GM18505 (cell line): ENCODE results near the gene EPHB2.

Source experiments
- ATAC-seq: cut with Tn5 transposase; IDR thresholded peaks from one replicate; pipeline ENCODE4 v1.9.1; 2021; ENCODE audit not compliant: unreplicated experiment
- POLR2A ChIP-seq: IDR thresholded peaks from 4 replicates; pipeline ENCODE4 v1.6.1; 2011; ENCODE audit warnings: borderline replicate concordance; ENCODE audit not compliant: insufficient read depth, insufficient read length; ENCODE audit errors: extremely low read depth

EPHB2 gene

DNA sequence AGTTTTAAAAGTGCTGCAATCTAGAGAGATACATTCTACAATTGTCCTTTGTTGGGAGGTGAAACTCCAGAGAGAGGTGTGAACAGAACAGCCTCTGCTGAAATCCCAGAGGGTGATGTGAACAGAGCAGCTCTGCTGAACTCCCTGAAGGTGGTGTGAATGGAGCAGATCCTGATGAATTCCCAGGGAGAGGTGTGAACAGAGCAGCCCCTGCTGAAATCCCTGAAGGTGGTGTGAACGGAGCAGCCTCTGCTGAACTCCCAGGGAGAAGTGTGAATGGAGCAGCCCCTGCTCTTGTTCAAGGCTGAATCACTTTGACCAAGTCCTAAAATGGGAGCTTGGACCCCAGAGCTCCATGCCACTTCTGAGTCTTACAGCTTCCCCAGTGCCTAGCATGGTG is 167.3 kb downstream of the EPHB2 start:
- no peak for TF ChIP-seq POLR2A
- ATAC-seq, result no peak

DNA sequence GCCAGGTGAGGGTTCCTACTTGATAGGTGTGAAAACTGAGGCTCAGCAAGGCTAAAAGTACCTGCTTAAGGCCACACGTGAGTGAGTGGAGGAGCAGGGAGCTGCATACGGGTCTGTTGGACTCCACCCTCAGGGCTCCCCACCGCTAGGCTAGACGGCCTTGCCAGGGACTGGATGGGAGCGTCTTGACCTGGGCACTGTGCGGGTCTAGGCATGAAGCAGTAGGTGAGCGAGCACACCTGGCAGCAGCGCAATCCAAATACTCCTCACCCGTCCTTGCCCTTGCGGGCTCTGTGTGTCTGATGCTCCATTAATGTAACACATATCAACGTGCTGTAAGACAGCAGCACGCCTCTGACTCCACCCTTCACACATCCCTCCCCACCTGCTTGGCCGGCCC is 168.0 kb downstream of the EPHB2 start:
- TF ChIP-seq POLR2A, result no peak
- no peak for ATAC-seq

DNA sequence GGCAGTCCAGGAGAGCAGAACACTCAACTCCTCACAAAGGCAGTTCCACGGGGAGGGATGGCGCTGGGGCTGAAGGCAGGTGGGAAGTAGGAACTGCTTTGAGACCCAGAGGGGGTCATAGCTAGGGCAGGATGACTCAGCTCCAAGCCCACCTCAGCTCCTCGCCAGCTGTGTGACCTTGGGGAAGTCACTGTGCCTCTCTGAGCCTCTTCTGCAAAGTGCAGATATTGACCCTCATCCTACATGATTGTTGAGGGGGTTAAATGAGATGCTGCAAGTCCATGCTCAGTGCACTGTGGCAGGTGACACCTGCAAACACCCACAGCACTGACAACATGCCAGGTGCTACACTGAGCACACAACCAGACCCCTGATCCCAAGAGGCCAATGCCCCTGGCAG is 168.8 kb downstream of the EPHB2 start:
- no peak for TF ChIP-seq POLR2A
- no peak for ATAC-seq

DNA sequence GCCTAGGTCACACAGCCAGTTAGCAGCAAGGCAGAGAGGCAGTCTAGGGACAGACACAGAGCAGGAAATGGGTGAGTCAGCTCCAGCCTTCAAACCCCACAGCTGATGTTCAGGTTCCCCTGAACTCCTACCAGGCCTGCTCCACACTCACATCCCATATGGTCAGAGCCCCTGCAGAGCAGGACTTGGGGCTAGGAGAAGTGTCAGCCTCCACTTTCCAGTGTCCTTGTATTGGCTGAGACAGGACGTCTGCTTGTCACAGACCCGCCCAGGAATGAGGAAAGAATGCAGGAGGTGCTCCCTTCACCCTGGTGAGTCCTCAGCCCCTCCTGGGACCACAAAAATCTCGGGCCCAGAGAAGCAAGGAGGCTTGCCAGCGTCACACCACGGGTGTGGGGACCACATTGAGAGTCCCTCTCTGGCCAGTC is 169.5 kb downstream of the EPHB2 start:
- TF ChIP-seq POLR2A, result no peak
- ATAC-seq, result no peak

DNA sequence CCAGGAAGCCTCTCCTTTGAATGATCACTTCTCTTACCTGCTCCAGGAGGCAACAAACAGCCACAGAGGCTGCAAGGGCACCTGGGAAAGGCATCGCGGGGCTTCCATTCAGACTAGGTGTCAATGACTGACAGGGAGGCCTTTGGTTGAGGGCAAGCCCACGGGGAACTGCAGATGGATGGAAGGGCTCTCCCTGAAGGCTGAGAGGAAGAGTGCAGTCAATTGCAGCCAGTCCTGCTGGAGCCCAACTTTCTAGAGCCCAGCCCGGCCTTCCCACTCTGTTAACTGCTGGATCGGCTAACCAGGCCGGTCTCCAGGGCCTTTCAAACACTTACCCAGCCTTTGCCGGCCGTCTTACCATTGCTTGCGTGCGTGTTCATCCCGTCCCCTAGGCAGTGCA is 172.8 kb downstream of the EPHB2 start:
- no peak for ATAC-seq
- TF ChIP-seq POLR2A, result no peak

DNA sequence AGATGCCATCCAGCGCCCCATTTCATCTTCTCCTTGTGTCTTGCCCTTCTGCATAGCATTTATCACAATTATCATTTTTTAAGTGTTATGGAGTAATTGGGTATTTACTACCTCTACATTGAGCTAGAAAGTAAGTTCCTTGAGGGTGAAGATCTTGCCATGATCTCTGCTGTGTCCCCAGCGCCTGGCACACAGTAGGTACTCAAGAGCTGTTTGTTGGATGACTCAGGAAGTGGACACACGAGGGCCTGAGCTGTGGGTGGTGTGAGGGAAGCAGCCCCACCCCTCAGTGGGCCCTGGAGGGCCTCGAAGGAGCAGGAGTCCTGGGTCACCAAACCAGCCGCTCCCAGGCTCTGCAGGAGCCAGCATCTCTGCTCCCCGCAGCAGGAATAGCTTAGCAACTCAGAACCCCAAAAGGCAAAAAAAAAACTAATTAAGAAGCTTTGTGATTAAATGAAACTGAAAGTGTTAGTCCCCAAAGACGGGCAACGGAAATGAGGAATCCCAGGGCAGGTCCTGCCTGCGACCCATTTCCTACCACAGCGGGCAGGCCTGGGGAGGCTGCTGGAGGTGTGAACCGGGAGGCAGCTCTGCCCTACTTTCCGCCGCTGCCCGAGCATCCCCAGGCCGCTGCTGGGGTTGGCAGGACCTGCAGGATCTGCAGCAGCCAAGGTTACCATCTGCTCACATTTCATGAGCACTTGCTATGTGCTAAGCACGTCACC is 174.3 kb downstream of the EPHB2 start:
- ATAC-seq, result no peak
- no peak for TF ChIP-seq POLR2A

DNA sequence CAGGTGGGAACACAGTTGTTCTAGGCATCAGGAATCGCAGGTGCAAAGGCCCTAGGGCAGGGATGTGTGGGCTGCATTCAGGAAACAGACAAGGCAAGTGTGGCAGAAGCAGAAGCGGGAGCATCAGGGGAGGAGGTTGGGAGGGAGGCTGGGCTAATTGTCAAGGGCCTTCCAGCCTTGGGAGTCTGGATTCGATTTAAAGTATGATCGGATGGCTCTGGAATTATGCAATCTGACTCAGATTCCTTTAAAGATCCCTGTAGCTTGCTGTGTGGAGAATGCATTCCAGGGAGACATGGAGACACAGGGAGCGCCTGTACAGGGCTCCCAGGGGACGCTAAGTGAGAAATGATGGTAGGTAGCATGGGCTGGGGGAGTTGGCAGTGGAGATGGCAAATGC is 175.6 kb downstream of the EPHB2 start:
- no peak for TF ChIP-seq POLR2A
- no peak for ATAC-seq

DNA sequence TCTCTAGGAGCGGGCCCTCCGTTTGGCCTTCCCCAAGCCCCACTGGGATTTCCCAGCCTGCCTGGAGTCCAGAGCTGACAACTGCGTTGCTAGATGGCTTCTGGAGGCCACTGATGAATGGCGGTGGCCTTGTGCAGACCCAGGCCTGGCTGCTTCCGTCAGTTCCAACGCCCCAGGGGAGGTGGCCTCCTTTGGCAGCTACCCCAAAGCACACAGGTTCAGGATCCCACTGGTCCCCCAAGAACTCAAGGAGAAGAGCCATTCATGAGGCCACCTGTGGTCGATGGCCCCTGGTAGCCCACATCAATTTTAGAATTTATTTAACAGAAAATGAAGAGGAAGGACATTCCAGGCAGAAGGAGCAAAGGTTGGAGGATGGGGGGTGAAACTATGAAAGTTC is 176.9 kb downstream of the EPHB2 start:
- TF ChIP-seq POLR2A, result no peak

DNA sequence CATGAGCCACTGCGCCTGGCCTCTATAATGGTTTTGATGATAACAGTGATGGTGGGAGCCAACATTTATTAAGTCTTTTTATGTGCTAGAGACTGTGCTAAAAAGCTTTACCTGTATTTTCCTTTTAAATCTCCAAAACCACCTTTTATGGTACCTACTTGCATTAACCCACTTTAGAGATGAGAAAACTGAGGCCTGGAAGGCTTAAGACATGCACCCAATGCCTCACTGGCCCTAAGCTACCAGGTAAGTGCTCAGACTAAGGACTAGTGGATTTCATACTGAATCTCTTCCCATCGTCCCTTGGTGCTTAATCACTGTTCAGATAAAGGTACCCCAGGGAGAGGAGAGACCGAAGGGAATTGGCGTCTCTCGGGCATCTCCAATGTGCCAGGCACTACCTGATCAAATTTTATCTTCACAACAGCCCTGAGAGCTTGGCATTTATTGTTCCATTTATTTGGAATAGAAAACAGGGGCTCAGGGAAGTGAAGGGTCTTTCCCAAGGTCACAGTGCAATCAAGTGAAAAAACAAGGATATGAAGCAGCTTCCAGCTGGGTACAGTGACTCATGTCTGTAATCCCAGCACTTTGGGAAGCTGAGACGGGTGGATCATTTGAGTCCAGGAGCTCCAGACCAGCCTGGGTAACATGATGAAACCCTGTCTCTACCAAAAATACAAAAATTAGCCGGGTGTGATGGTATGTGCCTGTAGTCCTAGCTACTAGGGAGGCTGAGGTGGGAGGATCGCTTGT is 177.9 kb downstream of the EPHB2 start:
- ATAC-seq, result no peak
- TF ChIP-seq POLR2A, result no peak

More for the DNA sequence above, 176.9 kb downstream of the EPHB2 start:
- ATAC-seq, result no peak

DNA sequence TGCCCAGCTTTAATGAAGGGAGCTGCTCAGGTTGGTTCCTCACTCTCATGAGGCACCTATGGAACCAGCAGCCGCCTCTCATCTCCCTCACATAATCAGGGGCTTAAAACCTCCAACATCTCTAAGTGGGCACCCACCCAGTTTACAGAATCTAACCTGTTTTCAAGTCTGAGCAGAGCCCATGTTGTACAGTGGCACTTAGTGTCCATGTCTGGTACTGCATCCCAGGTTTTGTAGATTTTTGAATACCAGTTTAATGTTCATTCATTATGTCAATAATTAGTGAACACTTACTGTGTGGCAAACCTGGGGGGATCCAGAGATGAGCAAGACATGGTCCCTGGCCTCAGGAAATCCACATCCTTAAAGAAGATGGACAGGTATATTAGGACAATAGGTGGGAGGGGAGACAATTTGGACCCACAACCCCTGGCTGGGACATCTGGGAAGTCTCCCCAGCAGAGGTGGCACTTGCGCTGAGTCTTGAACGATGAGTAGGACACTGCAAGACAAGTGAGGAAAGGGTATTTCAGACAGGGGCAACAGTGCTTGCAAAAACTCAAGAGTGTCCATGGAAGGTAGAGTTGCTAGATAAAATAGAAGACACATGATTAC is 178.7 kb downstream of the EPHB2 start:
- ATAC-seq, result no peak
- TF ChIP-seq POLR2A, result no peak

DNA sequence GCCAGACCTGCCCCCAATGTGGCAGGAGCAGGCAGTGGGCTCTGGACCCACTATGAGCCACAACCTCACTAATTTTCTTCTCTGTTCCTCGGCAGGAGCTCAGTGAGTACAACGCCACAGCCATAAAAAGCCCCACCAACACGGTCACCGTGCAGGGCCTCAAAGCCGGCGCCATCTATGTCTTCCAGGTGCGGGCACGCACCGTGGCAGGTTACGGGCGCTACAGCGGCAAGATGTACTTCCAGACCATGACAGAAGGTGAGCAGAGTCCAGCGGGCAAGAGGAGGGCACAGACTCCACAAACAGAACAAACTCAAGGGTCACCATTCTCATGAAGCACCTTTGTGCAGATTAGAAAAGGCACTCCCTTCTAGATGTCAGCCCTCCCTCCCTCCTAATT is 182.2 kb downstream of the EPHB2 start:
- no peak for TF ChIP-seq POLR2A
- no peak for ATAC-seq

DNA sequence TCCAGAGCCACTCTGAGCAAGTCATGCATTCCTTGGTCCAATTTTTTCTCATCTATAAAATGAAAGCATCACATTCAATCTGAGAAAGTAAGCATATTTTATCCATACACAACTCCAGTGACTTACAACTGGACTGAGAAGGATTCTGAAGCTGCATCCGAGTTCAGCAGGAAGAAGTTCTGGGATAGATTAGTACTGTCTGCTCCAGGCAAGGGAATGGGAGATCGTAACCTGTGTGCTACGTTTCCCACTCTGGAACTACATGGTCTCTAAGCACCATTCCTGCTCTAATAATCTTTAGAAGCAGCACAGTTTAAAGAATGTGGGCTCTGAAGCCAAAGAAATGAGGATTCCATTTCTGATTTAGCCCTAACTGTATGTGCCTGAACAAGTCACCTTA is 182.7 kb downstream of the EPHB2 start:
- TF ChIP-seq POLR2A, result no peak
- ATAC-seq, result no peak

DNA sequence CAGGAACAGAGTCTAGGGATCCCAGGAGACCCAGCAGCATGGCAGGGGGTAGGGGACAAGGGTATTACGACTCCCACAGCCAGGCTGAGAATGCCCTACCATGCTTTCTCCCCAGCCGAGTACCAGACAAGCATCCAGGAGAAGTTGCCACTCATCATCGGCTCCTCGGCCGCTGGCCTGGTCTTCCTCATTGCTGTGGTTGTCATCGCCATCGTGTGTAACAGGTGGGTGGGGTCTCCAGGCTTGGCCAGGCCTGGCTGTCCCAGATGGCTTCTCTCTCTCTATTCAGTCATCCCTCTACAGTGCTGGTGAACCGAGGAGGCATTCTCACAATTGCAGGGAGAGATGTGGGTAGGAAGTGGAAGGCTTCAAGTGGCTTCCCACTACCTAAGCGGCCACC is 184.7 kb downstream of the EPHB2 start:
- no peak for TF ChIP-seq POLR2A

DNA sequence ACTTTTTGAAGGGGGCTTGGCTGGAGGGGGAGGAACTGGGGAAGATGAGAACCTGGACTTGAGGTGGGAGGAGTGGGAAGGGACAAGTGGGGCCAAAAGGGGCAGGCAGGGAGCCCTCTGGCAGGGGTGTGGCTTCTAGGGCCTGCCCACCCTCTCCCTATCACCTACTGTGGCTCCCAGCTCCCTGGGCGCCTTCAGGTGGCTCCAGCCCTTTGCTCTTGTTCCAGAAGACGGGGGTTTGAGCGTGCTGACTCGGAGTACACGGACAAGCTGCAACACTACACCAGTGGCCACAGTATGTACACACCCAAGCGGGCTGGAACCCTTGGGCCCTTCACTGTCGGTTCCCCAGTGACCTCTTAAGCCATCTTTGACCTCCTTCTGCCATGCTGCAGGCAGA is 185.5 kb downstream of the EPHB2 start:
- no peak for TF ChIP-seq POLR2A
- ATAC-seq, result no peak

More for the DNA sequence above, 184.7 kb downstream of the EPHB2 start:
- ATAC-seq, result no peak
